A673 (cell line): ENCODE data around the gene BCL3. TPM values are rescaled to one million over a fixed set of nuclear protein-coding genes. Genes with fewer than 3 reads are reported as not detected.
A peak's percentile ranks its signal among the peaks of the same experiment; 100 is the strongest.

Source experiments
- BruUV-seq: library from RNA; stranded (reverse); fragments of 400-500 nt; replicated peaks from 2 replicates; lab custom pipeline; 2021; lab: Mats Ljungman, UMichigan
- CTCF ChIA-PET: fragments of 300-600 bp; sonication (Branson Sonifier 250); formaldehyde crosslinking; loops from one replicate; lab custom pipeline; 2022; ENCODE audit warnings: antibody characterized with exemption; lab: Charles Lee
- POLR2A ChIA-PET: fragments of 300-600 bp; sonication (Branson Sonifier 250); formaldehyde crosslinking; loops from one replicate; lab custom pipeline; 2022; ENCODE audit warnings: antibody characterized with exemption; ENCODE audit not compliant: low non-redundant PET; lab: Charles Lee
- DNase-seq: peaks from one replicate; pipeline ENCODE4 v3.0.0-alpha.2; 2015; ENCODE audit warnings: low spot score
- H3K27ac ChIP-seq: fragments of 200-600 bp; sonication (generic); 2 replicates; pipeline ENCODE4 v1.5.1; 2016; ENCODE audit warnings: mixed run types, low read depth, mild to moderate bottlenecking, mixed read lengths, antibody characterized with exemption, low read length; ENCODE audit not compliant: poor library complexity, severe bottlenecking
- H3K27me3 ChIP-seq: fragments of 200-600 bp; sonication (generic); replicated peaks from 2 replicates; pipeline ENCODE4 v1.6.1; 2017; ENCODE audit warnings: mixed run types, low read depth, mild to moderate bottlenecking, mixed read lengths, antibody characterized with exemption, low read length; ENCODE audit not compliant: insufficient read depth, poor library complexity
- H3K36me3 ChIP-seq: fragments of 200-600 bp; sonication (generic); 2 replicates; pipeline ENCODE4 v1.6.1; 2016; ENCODE audit warnings: mixed run types, mild to moderate bottlenecking, mixed read lengths, antibody characterized with exemption, low read length; ENCODE audit not compliant: insufficient read depth, poor library complexity, severe bottlenecking
- H3K4me1 ChIP-seq: fragments of 200-600 bp; sonication (generic); 2 replicates; pipeline ENCODE4 v1.6.1; 2017; ENCODE audit warnings: mixed run types, mild to moderate bottlenecking, mixed read lengths, antibody characterized with exemption, low read length; ENCODE audit not compliant: insufficient read depth, poor library complexity, severe bottlenecking
- H3K4me3 ChIP-seq: fragments of 200-600 bp; sonication (generic); 2 replicates; pipeline ENCODE4 v1.5.1; 2016; ENCODE audit warnings: low read depth, mixed run types, mild to moderate bottlenecking, mixed read lengths, low read length; ENCODE audit not compliant: poor library complexity, severe bottlenecking
- H3K9me3 ChIP-seq: fragments of 200-600 bp; sonication (generic); 2 replicates; pipeline ENCODE4 v1.6.1; 2016; ENCODE audit warnings: mixed run types, low read depth, mild to moderate bottlenecking, mixed read lengths, antibody characterized with exemption, low read length; ENCODE audit not compliant: poor library complexity, severe bottlenecking
- EZH2 ChIP-seq: fragments of 200-600 bp; sonication (generic); IDR thresholded peaks from 2 replicates; pipeline ENCODE4 v1.6.1; 2017; ENCODE audit warnings: borderline replicate concordance, low read depth, mild to moderate bottlenecking, mixed read lengths, antibody characterized with exemption, low read length; ENCODE audit not compliant: poor library complexity, severe bottlenecking
- intact Hi-C: fragments of 100-400 bp; cut with micrococcal nuclease; formaldehyde crosslinking; loops from one replicate; pipeline ENCODE4 v1.10.0; 2022; ENCODE audit not compliant: unreplicated experiment
- microRNA-seq: library from miRNA; unstranded; fragments of <30 nt; microRNA quantifications from one replicate; pipeline ENCODE4 v1.2.0, GENCODE V29; 2021
- total RNA-seq: library from RNA; stranded (reverse); gene quantifications from 2 replicates; pipeline ENCODE4 v1.2.3, GENCODE V29; 2021
- TF ChIP-seq, protein P1 (sequence below): fragments of 300-800, 200-600 bp; sonication (generic); conservative IDR thresholded peaks from 2 replicates; pipeline ENCODE4 v1.5.1; 2017; ENCODE audit warnings: low read depth, mild to moderate bottlenecking, antibody characterized with exemption, low read length, moderate library complexity, mixed read lengths

The BCL3 gene
- total RNA-seq, 1 experiment from 2014 or later: 6.6 TPM

DNA sequence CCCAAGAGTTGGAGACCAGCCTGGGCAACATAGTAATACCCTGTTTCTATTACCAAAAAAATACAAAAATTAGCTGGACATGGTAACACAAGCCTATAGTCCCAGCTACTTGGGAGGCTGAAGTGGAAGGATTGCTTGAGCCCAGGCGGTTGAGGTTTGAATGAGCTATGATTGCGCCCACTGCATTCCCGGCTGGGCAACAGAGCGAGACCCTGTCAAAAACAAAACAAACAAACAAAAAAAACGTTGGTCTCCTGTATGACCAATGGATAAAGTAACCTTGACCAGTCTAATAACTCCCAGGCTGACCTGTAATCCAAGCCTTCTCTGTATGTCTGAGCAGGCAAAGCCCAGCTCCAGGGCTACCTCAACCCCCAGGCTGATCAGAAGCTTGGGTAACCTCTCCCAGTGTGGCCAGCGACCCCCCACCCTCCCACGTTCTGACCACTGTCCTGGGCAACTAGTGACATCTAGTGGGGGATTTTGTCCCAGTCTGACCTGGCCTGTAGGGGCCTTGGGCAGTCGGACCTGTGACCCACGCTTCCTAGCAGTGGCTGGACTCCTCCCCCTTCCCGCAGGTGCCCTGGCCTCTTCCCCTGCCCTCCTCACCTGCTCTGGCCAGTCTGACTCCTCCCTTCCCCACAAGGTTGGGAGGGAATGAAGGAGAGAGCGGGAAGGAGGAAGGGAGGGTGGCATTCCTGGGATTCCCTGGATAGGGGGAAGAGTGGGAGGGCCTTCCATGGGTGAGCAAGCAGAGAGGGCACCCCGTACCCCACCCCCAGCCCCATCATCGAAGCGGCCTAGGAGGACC, 59.3 kb downstream of the BCL3 start:
- Histone ChIP-seq H3K36me3 (no peaks in the 10 kb centered on the region), H3K4me3 (no peak overlapping the region), H3K4me1 (no peaks in the 10 kb centered on the region), H3K27me3 (no peaks in the 10 kb centered on the region), H3K9me3 (no peaks in the 10 kb centered on the region), H3K27ac (no peak overlapping the region)
- BruUV-seq: no TSS peak
- ChIA-PET POLR2A (no interaction called here), CTCF (interaction anchor here (1.2 kb wide), 1 partner anchor 37 kb away, joined by 4 read pairs; no protein-coding TSS in a partner anchor)
- no peak for DNase-seq
- TF ChIP-seq EZH2: no peak
- TF ChIP-seq, protein P1, sequence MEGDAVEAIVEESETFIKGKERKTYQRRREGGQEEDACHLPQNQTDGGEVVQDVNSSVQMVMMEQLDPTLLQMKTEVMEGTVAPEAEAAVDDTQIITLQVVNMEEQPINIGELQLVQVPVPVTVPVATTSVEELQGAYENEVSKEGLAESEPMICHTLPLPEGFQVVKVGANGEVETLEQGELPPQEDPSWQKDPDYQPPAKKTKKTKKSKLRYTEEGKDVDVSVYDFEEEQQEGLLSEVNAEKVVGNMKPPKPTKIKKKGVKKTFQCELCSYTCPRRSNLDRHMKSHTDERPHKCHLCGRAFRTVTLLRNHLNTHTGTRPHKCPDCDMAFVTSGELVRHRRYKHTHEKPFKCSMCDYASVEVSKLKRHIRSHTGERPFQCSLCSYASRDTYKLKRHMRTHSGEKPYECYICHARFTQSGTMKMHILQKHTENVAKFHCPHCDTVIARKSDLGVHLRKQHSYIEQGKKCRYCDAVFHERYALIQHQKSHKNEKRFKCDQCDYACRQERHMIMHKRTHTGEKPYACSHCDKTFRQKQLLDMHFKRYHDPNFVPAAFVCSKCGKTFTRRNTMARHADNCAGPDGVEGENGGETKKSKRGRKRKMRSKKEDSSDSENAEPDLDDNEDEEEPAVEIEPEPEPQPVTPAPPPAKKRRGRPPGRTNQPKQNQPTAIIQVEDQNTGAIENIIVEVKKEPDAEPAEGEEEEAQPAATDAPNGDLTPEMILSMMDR: 0 out of 2 replicates have a peak, but pooled peaks have one; percentile 12
- intact Hi-C loops: no loop called here

DNA sequence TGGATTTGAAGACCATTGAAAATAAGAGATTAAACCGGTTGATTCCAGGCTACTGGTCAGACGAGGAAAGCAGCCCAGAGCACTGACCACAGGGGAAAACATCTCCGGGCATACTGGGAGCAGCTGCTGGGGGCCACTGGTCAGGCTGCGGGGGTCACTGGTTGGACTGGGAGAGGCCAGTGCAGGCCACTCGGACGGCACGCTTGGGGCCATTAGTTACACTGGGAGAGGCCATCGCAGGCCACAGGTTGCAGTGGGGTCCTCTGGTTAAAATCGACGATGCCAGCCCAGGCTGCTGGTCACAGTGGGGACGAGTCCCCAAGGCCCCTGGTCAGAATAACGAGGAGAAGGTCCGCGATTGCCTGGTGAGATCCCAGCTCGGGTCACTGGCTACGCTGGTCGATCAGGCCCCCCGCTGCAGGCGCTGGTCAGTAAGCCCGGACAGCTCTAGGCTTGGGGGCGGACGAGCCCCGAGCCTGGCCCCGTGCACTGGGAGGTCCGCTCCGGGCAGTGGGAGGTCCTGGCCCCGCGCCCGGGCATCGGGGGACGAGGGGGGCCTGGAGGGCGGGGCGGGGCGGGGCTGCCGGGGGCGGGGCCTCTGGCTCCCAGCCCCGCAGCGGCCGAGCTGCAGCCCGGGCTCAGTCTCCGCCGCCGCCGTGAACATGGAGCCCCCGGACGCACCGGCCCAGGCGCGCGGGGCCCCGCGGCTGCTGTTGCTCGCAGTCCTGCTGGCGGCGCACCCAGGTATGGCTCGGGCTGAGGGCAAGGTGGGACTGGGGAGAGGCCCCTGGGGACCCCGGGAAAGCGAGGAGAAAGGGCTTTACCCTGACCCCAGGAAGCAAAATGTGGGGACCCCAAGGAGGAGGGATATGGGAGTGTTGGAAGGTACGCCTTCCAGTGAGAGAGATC, 60.2 kb downstream of the BCL3 start, which contains the start of gene BCAM:
Gene BCAM, plus strand, starts transcription at position 641 of the 909 bp plus-strand sequence. Its CDS starts 22 bp downstream, at position 663.
- no peaks in the 10 kb centered on the region for H3K27me3 ChIP-seq
- ChIA-PET POLR2A (interaction anchor here (0.7 kb wide), 1 partner anchor 127 kb away, joined by 11 read pairs; no protein-coding TSS in a partner anchor), CTCF (no interaction called here)
- peak within 1 kb of the TSS; percentile 41 for H3K27ac ChIP-seq
- no TSS peak for BruUV-seq
- no peaks in the 10 kb centered on the region for H3K4me1 ChIP-seq
- intact Hi-C loops: no loop called here
- TF ChIP-seq, protein P1: no peak
- no peak for TF ChIP-seq EZH2
- no peaks in the 10 kb centered on the region for H3K9me3 ChIP-seq
- no peaks in the 10 kb centered on the region for H3K36me3 ChIP-seq
- peak within 1 kb of the TSS; percentile 51 for H3K4me3 ChIP-seq
- DNase-seq: peak; percentile 45

Small RNA genes within 50 kb of the gene (microRNA-seq; reads per million reads assigned to microRNA genes)
- gene MIR8085: not detected

Other genes with a start within 250 kb of the BCL3 start
- 10.4 and 10.8 TPM in 2 replicates for gene ZNF180, start 248.2 kb upstream of the BCL3 start, total RNA-seq
- 0.15 TPM in 1 of 2 replicates, not detected in the other for gene CEACAM20, start 219.0 kb upstream of the BCL3 start, total RNA-seq
- not detected in 2 replicates for gene IGSF23, start 135.1 kb upstream of the BCL3 start, total RNA-seq
- 26.8 and 29.5 TPM in 2 replicates for gene PVR, start 104.8 kb upstream of the BCL3 start, total RNA-seq
- gene CEACAM19, start 77.2 kb upstream of the BCL3 start, total RNA-seq: 2.5 and 2.9 TPM in 2 replicates
- gene CEACAM16, start 49.6 kb upstream of the BCL3 start, total RNA-seq: not detected in 2 replicates
- not detected in 2 replicates for gene CBLC, start 29.2 kb downstream of the BCL3 start, total RNA-seq
- gene BCAM, start 60.4 kb downstream of the BCL3 start, total RNA-seq: 3.4 and 6.6 TPM in 2 replicates
- gene NECTIN2, start 97.6 kb downstream of the BCL3 start, total RNA-seq: 76.7 and 83.6 TPM in 2 replicates
- 205 and 234 TPM in 2 replicates for gene TOMM40, start 142.5 kb downstream of the BCL3 start, total RNA-seq
- 9.4 and 10.4 TPM in 2 replicates for gene APOE, start 157.1 kb downstream of the BCL3 start, total RNA-seq
- 2.3 and 5.5 TPM in 2 replicates for gene APOC1, start 165.9 kb downstream of the BCL3 start, total RNA-seq
- not detected in 2 replicates for gene APOC4, start 193.5 kb downstream of the BCL3 start, total RNA-seq
- not detected in 2 replicates for gene APOC2, start 197.3 kb downstream of the BCL3 start, total RNA-seq
- 135 and 138 TPM in 2 replicates for gene CLPTM1, start 206.7 kb downstream of the BCL3 start, total RNA-seq